ENCODE measurements around the gene EIF3A. TPM values are rescaled to one million over a fixed set of nuclear protein-coding genes. Genes with fewer than 3 reads are reported as not detected.

Gene EIF3A
- total RNA-seq, 4 donors from 2014 or later: 124 to 149 (median 136) TPM

DNA sequence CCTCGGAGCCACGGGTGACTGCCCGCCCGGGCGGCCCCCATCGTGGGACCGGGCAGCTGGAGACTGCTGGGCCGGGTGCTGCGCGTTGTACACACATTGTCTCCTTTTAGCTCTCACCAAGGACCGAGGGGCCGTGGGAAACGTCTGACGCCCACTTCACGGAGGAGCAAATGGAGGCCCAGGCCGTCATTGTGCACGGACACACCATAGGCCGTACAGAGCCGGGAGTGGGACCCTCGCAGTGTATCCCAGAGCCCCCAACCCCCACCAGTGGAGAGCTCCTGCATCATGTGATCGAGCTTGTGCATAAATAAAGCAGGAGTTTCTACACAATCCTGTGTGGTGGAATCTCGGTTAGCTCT lies 24.0 kb upstream of the EIF3A start:
- WGBS, 2 donors (ENCODE audit: low coverage in 1 of 2): 0 to 7% methylated on average over 2 of the region's 22 CpGs
- H3K4me3 ChIP-seq: peak overlapping the region; percentile 66 to 91
- no peak for TF ChIP-seq EP300 (IDR thresholded peaks at IDR 0.05)
- TF ChIP-seq, protein P1, sequence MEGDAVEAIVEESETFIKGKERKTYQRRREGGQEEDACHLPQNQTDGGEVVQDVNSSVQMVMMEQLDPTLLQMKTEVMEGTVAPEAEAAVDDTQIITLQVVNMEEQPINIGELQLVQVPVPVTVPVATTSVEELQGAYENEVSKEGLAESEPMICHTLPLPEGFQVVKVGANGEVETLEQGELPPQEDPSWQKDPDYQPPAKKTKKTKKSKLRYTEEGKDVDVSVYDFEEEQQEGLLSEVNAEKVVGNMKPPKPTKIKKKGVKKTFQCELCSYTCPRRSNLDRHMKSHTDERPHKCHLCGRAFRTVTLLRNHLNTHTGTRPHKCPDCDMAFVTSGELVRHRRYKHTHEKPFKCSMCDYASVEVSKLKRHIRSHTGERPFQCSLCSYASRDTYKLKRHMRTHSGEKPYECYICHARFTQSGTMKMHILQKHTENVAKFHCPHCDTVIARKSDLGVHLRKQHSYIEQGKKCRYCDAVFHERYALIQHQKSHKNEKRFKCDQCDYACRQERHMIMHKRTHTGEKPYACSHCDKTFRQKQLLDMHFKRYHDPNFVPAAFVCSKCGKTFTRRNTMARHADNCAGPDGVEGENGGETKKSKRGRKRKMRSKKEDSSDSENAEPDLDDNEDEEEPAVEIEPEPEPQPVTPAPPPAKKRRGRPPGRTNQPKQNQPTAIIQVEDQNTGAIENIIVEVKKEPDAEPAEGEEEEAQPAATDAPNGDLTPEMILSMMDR (IDR thresholded peaks at IDR 0.05): no peak
- no peak for TF ChIP-seq POLR2A (IDR thresholded peaks at IDR 0.05)
- TF ChIP-seq POLR2AphosphoS5 (IDR thresholded peaks at IDR 0.05): no peak
- peaks cover 0 to 19% of the 10 kb centered on the region in 2 donors for H3K36me3 ChIP-seq
- peaks cover 0 to 13% (median 3%) of the 10 kb centered on the region in 3 donors for H3K4me1 ChIP-seq
- H3K27ac ChIP-seq: peak overlapping the region in 3 of 4 donors; percentile 84 to 91 (median 87)
- ATAC-seq: peak; percentile 29
- H3K27me3 ChIP-seq: no peaks in the 10 kb centered on the region
- no peaks in the 10 kb centered on the region for H3K9me3 ChIP-seq

DNA sequence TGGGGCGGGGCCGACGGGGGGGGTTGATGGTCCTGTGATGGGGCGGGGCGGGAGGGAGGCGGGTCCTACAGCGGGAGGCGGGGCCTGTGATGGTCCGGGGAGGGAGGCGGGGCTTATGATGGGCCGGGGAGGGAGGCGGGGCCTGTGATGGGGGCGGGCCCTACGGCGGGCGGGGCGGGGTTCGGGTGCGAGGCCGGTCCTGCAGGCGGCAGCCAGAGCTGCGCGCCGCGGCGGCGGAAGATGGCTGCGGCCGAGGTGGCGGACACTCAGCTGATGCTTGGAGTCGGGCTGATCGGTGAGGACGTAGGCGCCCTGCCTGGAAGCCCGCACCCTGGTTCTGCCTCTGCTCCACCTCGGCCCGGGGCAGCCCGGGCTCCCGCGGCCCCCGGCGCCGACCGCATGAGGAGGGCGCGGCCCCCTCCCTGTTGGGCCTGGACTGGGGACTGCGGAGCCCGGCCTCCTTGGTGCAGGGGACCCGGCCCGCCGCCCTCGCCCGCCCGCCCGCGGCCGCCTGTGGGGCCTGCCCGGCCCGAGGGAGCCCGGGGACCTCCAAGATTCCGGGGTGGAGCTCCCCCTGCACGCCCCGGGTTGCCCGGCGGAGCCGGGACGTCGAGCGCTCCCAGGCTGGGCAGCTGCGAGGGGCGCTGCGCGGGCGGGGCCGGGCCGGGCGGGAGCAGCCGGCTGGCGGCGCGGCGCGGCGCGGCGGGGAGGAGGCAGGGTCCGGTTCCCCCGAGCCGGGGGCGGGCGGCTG lies 23.5 kb upstream of the EIF3A start, which contains the start of gene DENND10:
Gene DENND10 (plus strand): TSS at position 211 of the 751 bp plus-strand sequence. CDS start 30 bp downstream, at position 241.
- TF ChIP-seq, protein P1 (IDR thresholded peaks at IDR 0.05): no peak
- TF ChIP-seq POLR2A (IDR thresholded peaks at IDR 0.05) (peak; percentile 60 to 85), POLR2AphosphoS5 (IDR thresholded peaks at IDR 0.05) (peak; percentile 75), EP300 (IDR thresholded peaks at IDR 0.05) (no peak)
- Histone ChIP-seq H3K27me3 (no peaks in the 10 kb centered on the region), H3K4me3 (peak within 1 kb of the TSS; percentile 66 to 91), H3K27ac (peak within 1 kb of the TSS; percentile 18 to 91 (median 86)), H3K36me3 (peaks cover 0 to 13% of the 10 kb centered on the region in 2 donors), H3K4me1 (peaks cover 0 to 13% (median 3%) of the 10 kb centered on the region in 3 donors), H3K9me3 (no peaks in the 10 kb centered on the region)
- WGBS, 2 donors (ENCODE audit: low coverage in 1 of 2): no CpG with 5 or more reads among the region's 91 CpGs
- peak; percentile 87 for ATAC-seq

DNA sequence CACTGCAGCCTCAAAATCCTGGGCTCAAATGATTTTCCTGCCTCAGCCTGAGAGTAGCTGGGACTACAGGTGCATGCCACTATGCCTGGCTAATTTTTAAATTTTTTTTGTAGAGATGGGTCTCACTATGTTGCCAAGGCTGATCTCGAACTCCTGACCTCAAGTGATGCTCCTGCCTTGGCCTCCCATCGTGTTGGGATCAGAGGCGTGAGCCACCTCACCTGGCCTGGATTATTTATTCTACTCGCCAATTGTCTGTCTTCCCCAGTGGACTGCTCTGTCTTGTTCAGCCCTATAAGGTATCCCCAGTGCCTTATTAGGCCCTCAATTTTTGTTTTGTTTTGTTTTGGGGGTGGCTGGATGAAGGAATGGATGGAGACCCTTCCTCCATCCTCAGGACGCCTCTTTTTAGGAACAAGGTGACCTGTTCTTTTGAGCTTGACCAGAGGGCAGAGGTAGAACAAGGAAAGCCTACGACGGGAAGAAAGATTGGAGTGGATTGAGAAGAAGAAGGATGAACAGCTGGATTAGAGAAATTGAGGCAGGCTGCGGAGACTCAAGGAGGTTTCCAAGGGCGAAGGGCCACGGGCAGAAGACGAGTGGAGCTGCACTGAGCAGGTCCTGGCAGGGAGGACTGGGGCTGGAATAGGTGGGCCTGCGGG lies 22.8 kb upstream of the EIF3A start:
- no peaks in the 10 kb centered on the region for H3K9me3 ChIP-seq
- no peak for ATAC-seq
- peak overlapping the region; percentile 18 to 91 (median 84) for H3K27ac ChIP-seq
- WGBS, 2 donors (ENCODE audit: low coverage in 1 of 2): 38 to 49% methylated on average over 6 to 11 of the region's 12 CpGs
- peaks cover 0 to 13% (median 3%) of the 10 kb centered on the region in 3 donors for H3K4me1 ChIP-seq
- peaks cover 0 to 6% of the 10 kb centered on the region in 2 donors for H3K36me3 ChIP-seq
- H3K4me3 ChIP-seq: peak overlapping the region in 1 of 2 donors; percentile 91
- TF ChIP-seq EP300 (IDR thresholded peaks at IDR 0.05) (no peak), POLR2A (IDR thresholded peaks at IDR 0.05) (no peak), POLR2AphosphoS5 (IDR thresholded peaks at IDR 0.05) (no peak)
- TF ChIP-seq, protein P1 (IDR thresholded peaks at IDR 0.05): no peak
- no peaks in the 10 kb centered on the region for H3K27me3 ChIP-seq

DNA sequence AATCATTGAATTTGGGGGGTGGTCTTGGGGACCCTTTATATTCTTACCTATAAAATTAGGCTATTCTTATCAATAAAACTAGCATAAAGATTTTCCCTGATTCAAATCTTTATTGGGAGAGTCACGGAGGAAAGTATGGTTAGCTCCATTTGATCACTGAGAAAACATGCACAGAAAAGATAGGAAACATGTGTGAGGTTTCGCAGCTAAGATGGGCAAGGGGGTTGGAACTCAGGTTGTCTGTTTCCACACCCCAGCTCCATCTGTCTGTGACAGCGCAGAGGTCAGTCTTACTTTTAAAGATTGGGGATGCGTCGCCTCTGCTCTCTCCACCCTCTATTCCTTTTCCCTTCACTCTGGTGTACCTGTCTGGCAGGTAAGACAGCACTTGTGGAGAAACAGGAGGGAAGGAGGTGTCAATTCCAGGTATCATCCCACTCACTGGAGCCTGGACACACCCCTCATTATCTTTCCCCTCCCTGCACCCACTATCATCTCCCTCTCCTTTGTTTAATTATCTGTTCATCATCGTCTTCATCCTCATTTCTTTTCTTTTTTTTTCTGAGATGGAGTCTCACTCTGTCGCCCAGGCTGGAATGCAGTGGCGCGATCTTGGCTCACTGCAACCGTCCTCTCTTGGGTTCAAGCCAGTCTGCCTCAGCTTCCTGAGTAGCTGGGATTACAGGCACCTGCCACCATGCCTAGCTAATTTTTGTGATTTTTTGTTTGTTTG lies 20.9 kb upstream of the EIF3A start:
- Histone ChIP-seq H3K27ac (no peak overlapping the region), H3K4me3 (no peak overlapping the region), H3K4me1 (peaks cover 0 to 13% (median 3%) of the 10 kb centered on the region in 3 donors), H3K27me3 (no peaks in the 10 kb centered on the region), H3K36me3 (no peaks in the 10 kb centered on the region), H3K9me3 (no peaks in the 10 kb centered on the region)
- no peak for ATAC-seq
- TF ChIP-seq, protein P1 (IDR thresholded peaks at IDR 0.05): no peak
- no peak for TF ChIP-seq POLR2A (IDR thresholded peaks at IDR 0.05)
- no peak for TF ChIP-seq POLR2AphosphoS5 (IDR thresholded peaks at IDR 0.05)
- TF ChIP-seq EP300 (IDR thresholded peaks at IDR 0.05): no peak
- WGBS, 2 donors (ENCODE audit: low coverage in 1 of 2): 55 to 72% methylated on average over 2 to 10 of the region's 10 CpGs
